Loucy (cell line): ENCODE data around the gene BFSP1.

Experiments used
- H2AFZ ChIP-seq: fragments of 200-600 bp; sonication (generic); 2 replicates; pipeline ENCODE4 v1.6.0; 2016; ENCODE audit warnings: antibody characterized with exemption, mild to moderate bottlenecking, low read length, moderate library complexity
- H3F3A ChIP-seq: fragments of 200-600 bp; 2 replicates; pipeline ENCODE4 v1.6.0; 2016; ENCODE audit warnings: antibody characterized with exemption, low read depth, mild to moderate bottlenecking
- H3K27me3 ChIP-seq: fragments of 200-600 bp; sonication (generic); 2 replicates; pipeline ENCODE4 v1.6.1; 2014; ENCODE audit warnings: low read length, mild to moderate bottlenecking; ENCODE audit not compliant: insufficient read depth, poor library complexity, severe bottlenecking
- H3K36me3 ChIP-seq: fragments of 200-600 bp; sonication (generic); 2 replicates; pipeline ENCODE4 v1.6.1; 2016; ENCODE audit warnings: low read length; ENCODE audit not compliant: insufficient read depth
- H3K4me1 ChIP-seq: fragments of 200-600 bp; sonication (generic); 2 replicates; pipeline ENCODE4 v1.5.1; 2014; ENCODE audit warnings: low read length, mild to moderate bottlenecking; ENCODE audit not compliant: insufficient read depth, poor library complexity, severe bottlenecking
- H3K4me2 ChIP-seq: fragments of 200-600 bp; sonication (generic); 2 replicates; pipeline ENCODE4 v1.6.0; 2014; ENCODE audit warnings: antibody characterized with exemption, low read length, low read depth, mild to moderate bottlenecking; ENCODE audit not compliant: poor library complexity, severe bottlenecking
- H3K4me3 ChIP-seq: fragments of 200-600 bp; sonication (generic); 2 replicates; pipeline ENCODE4 v1.5.1; 2014; ENCODE audit warnings: low read length, mild to moderate bottlenecking, mixed read lengths; ENCODE audit not compliant: poor library complexity, severe bottlenecking
- H3K79me2 ChIP-seq: fragments of 200-600 bp; sonication (generic); 2 replicates; pipeline ENCODE4 v1.6.1; 2014; ENCODE audit warnings: low read length; ENCODE audit not compliant: insufficient read depth
- H3K9ac ChIP-seq: fragments of 200-600 bp; sonication (generic); 2 replicates; pipeline ENCODE4 v1.6.0; 2014; ENCODE audit warnings: mild to moderate bottlenecking, low read depth, low read length, moderate library complexity; ENCODE audit not compliant: poor library complexity, severe bottlenecking
- H3K9me2 ChIP-seq: fragments of 200-600 bp; sonication (generic); replicated peaks from 2 replicates; pipeline ENCODE4 v1.6.1; 2016; ENCODE audit warnings: low read depth, low read length, mixed read lengths
- H3K9me3 ChIP-seq: fragments of 200-600 bp; sonication (generic); 2 replicates; pipeline ENCODE4 v1.6.1; 2014; ENCODE audit warnings: mild to moderate bottlenecking, antibody characterized with exemption, low read length, low read depth; ENCODE audit not compliant: insufficient read depth
- H4K20me1 ChIP-seq: fragments of 200-600 bp; sonication (generic); 2 replicates; pipeline ENCODE4 v1.6.0; 2014; ENCODE audit warnings: antibody characterized with exemption, low read length, mild to moderate bottlenecking; ENCODE audit not compliant: insufficient read depth, poor library complexity, severe bottlenecking
- CTCF ChIP-seq: fragments of 200-600 bp; sonication (generic); conservative IDR thresholded peaks from 2 replicates; pipeline ENCODE4 v1.5.1; 2014; ENCODE audit warnings: mild to moderate bottlenecking, antibody characterized with exemption, low read length
- EZH2phosphoT487 ChIP-seq: fragments of 200-600 bp; IDR thresholded peaks from 2 replicates; pipeline ENCODE4 v1.6.1; 2018; ENCODE audit warnings: antibody characterized with exemption, mild to moderate bottlenecking, moderate library complexity, borderline replicate concordance

Gene BFSP1

GRCh38 chr20:17501701-17502100, 29.5 kb downstream of the BFSP1 start:
- Histone ChIP-seq H3K4me1 (peaks cover 22% of the 10 kb centered on the region), H3K9me2 (no peaks in the 10 kb centered on the region), H3F3A (no peaks in the 10 kb centered on the region), H2AFZ (no peak overlapping the region), H3K36me3 (no peaks in the 10 kb centered on the region), H3K9me3 (no peaks in the 10 kb centered on the region), H4K20me1 (no peaks in the 10 kb centered on the region), H3K9ac (no peak overlapping the region), H3K79me2 (no peaks in the 10 kb centered on the region), H3K4me3 (no peak overlapping the region), H3K27me3 (no peaks in the 10 kb centered on the region), H3K4me2 (no peak overlapping the region)
- TF ChIP-seq EZH2phosphoT487 (no peak), CTCF (no peak)

- H3F3A ChIP-seq, result no peaks in the 10 kb centered on the region
- no peaks in the 10 kb centered on the region for H3K79me2 ChIP-seq
- H3K4me2 ChIP-seq, result no peak overlapping the region
- H3K36me3 ChIP-seq, result no peaks in the 10 kb centered on the region
- no peaks in the 10 kb centered on the region for H4K20me1 ChIP-seq
- H3K9me2 ChIP-seq, result no peaks in the 10 kb centered on the region
- no peak overlapping the region for H2AFZ ChIP-seq
- no peaks in the 10 kb centered on the region for H3K27me3 ChIP-seq
- H3K9ac ChIP-seq, result no peak overlapping the region
- TF ChIP-seq CTCF, result no peak
- no peak for TF ChIP-seq EZH2phosphoT487
- H3K4me1 ChIP-seq, result peaks cover 15% of the 10 kb centered on the region
- no peak overlapping the region for H3K4me3 ChIP-seq
- H3K9me3 ChIP-seq, result no peaks in the 10 kb centered on the region
Measured at GRCh38 chr20:17500826-17501225, 30.4 kb downstream of the BFSP1 start.

GRCh38 chr20:17500271-17500670, 30.9 kb downstream of the BFSP1 start:
- Histone ChIP-seq H3K9me2 (no peaks in the 10 kb centered on the region), H3K79me2 (no peaks in the 10 kb centered on the region), H3K4me1 (peaks cover 11% of the 10 kb centered on the region), H3K4me3 (no peak overlapping the region), H3F3A (no peaks in the 10 kb centered on the region), H3K9me3 (no peaks in the 10 kb centered on the region), H2AFZ (no peak overlapping the region), H3K4me2 (no peak overlapping the region), H3K36me3 (no peaks in the 10 kb centered on the region), H3K27me3 (no peaks in the 10 kb centered on the region), H4K20me1 (no peaks in the 10 kb centered on the region), H3K9ac (no peak overlapping the region)
- no peak for TF ChIP-seq CTCF
- TF ChIP-seq EZH2phosphoT487, result no peak
